ENCODE results near the gene AADACL2. TPM values are rescaled to one million over a fixed set of nuclear protein-coding genes. Genes with fewer than 3 reads are reported as not detected.
"Not testable (repeated sequence)": the region's sequence is repeated elsewhere in the genome, so short reads cannot be mapped to it uniquely, and the experiment has no call there.

Gene AADACL2
- total RNA-seq, 1 donor from 2014 or later = not detected

- Mint-ChIP-seq H3K36me3 (ENCODE audit: unreplicated experiment) (no peaks in the 10 kb centered on the region), H3K4me3 (ENCODE audit: unreplicated experiment) (no peak overlapping the region), H3K9me3 (ENCODE audit: unreplicated experiment) (no peaks in the 10 kb centered on the region), H3K27ac (ENCODE audit: unreplicated experiment) (no peak overlapping the region), H3K4me1 (ENCODE audit: unreplicated experiment) (peaks cover 8% of the 10 kb centered on the region), H3K27me3 (ENCODE audit: unreplicated experiment) (no peaks in the 10 kb centered on the region)
- TF ChIP-seq, protein P1, sequence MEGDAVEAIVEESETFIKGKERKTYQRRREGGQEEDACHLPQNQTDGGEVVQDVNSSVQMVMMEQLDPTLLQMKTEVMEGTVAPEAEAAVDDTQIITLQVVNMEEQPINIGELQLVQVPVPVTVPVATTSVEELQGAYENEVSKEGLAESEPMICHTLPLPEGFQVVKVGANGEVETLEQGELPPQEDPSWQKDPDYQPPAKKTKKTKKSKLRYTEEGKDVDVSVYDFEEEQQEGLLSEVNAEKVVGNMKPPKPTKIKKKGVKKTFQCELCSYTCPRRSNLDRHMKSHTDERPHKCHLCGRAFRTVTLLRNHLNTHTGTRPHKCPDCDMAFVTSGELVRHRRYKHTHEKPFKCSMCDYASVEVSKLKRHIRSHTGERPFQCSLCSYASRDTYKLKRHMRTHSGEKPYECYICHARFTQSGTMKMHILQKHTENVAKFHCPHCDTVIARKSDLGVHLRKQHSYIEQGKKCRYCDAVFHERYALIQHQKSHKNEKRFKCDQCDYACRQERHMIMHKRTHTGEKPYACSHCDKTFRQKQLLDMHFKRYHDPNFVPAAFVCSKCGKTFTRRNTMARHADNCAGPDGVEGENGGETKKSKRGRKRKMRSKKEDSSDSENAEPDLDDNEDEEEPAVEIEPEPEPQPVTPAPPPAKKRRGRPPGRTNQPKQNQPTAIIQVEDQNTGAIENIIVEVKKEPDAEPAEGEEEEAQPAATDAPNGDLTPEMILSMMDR (IDR thresholded peaks at IDR 0.05) = no peak
- DNase-seq (ENCODE audit: extremely low spot score, unreplicated experiment) = no peak
Measured at GRCh38 chr3:151788401-151788800, 54.7 kb downstream of the AADACL2 start.

DNA sequence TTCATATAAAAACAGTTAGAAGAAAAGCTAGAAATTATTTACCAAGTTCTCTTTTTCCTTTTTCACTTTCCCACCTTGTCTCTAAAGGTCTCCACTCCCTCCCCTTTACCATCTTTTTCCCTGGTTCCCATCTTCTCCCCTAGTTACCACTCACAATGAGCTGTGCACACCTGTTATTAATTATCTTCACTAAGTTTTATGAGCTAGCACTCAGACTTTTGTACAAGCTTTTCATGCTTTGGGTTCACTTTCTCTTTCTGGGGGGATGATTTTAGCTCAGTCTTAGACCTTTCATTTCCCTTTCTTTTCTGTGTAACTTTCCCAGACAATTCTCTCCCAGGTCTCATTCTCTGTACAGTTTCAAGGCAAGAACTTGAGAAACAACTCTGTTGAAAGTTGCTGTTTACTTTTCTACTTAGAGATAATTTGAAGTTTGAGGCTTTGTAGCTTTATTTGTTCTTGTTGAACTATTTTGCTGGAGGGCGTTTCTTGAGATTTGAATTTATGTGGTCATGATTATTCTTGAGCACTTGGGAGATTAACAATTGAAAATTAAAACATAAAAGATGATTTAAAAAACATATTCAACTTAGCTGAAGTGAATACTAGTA lies 56.2 kb downstream of the AADACL2 start:
- H3K27ac Mint-ChIP-seq (ENCODE audit: unreplicated experiment) = peak overlapping the region; percentile 42
- H3K4me3 Mint-ChIP-seq (ENCODE audit: unreplicated experiment) = no peak overlapping the region
- no peaks in the 10 kb centered on the region for H3K9me3 Mint-ChIP-seq (ENCODE audit: unreplicated experiment)
- H3K27me3 Mint-ChIP-seq (ENCODE audit: unreplicated experiment) = no peaks in the 10 kb centered on the region
- TF ChIP-seq, protein P1 (IDR thresholded peaks at IDR 0.05) = no peak
- H3K36me3 Mint-ChIP-seq (ENCODE audit: unreplicated experiment) = no peaks in the 10 kb centered on the region
- H3K4me1 Mint-ChIP-seq (ENCODE audit: unreplicated experiment) = peaks cover 8% of the 10 kb centered on the region
- DNase-seq (ENCODE audit: extremely low spot score, unreplicated experiment) = no peak

DNA sequence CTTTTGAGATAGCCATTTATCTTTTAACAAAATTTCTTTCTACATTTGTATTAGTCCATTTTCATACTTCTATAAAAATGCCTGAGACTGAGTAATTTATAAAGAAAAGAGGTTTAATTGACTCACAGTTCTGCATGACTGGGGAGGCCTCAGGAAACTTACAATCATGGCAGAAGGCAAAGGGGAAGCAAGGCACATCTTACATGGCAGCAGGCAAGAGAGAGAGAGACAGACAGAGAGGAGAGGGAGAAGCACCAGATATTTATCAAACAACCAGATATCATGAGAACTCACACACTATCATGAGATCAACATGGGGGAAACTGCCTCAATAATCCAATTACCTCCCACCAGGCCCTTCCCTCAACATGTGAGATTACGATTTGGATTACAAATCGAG lies 57.0 kb downstream of the AADACL2 start:
- DNase-seq (ENCODE audit: extremely low spot score, unreplicated experiment); H3K27me3 Mint-ChIP-seq (ENCODE audit: unreplicated experiment); H3K4me1 Mint-ChIP-seq (ENCODE audit: unreplicated experiment); H3K36me3 Mint-ChIP-seq (ENCODE audit: unreplicated experiment); H3K4me3 Mint-ChIP-seq (ENCODE audit: unreplicated experiment); H3K27ac Mint-ChIP-seq (ENCODE audit: unreplicated experiment); H3K9me3 Mint-ChIP-seq (ENCODE audit: unreplicated experiment): not testable (repeated sequence)

- TF ChIP-seq, protein P1 (IDR thresholded peaks at IDR 0.05) = no peak
- H3K4me3 Mint-ChIP-seq (ENCODE audit: unreplicated experiment) = no peak overlapping the region
- H3K36me3 Mint-ChIP-seq (ENCODE audit: unreplicated experiment) = no peaks in the 10 kb centered on the region
- peaks cover 8% of the 10 kb centered on the region for H3K4me1 Mint-ChIP-seq (ENCODE audit: unreplicated experiment)
- no peak overlapping the region for H3K27ac Mint-ChIP-seq (ENCODE audit: unreplicated experiment)
- no peak for DNase-seq (ENCODE audit: extremely low spot score, unreplicated experiment)
- no peaks in the 10 kb centered on the region for H3K27me3 Mint-ChIP-seq (ENCODE audit: unreplicated experiment)
- H3K9me3 Mint-ChIP-seq (ENCODE audit: unreplicated experiment) = no peaks in the 10 kb centered on the region
Measured at GRCh38 chr3:151792411-151792810, 58.7 kb downstream of the AADACL2 start.

DNA sequence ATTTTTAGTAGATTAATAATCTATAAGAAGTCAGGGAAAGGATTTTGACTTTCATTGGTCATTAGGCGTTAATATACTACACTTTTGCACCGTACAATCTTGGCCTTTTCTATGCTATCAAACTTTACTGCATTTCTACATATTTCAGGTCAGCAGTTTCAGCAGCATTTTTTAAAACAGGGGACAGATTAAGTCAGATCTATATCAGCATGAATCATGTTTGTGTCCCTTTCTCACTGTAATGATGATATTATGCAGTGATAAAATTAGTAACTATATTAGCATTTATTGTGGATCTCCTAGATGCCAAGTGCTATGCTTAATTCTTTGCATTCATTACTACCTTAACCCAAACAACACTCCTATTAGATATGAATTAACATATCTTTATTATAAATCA lies 59.9 kb downstream of the AADACL2 start:
- Mint-ChIP-seq H3K27ac (ENCODE audit: unreplicated experiment) (no peak overlapping the region), H3K4me3 (ENCODE audit: unreplicated experiment) (no peak overlapping the region), H3K9me3 (ENCODE audit: unreplicated experiment) (no peaks in the 10 kb centered on the region), H3K27me3 (ENCODE audit: unreplicated experiment) (no peaks in the 10 kb centered on the region), H3K36me3 (ENCODE audit: unreplicated experiment) (no peaks in the 10 kb centered on the region), H3K4me1 (ENCODE audit: unreplicated experiment) (peaks cover 8% of the 10 kb centered on the region)
- DNase-seq (ENCODE audit: extremely low spot score, unreplicated experiment) = no peak
- TF ChIP-seq, protein P1 (IDR thresholded peaks at IDR 0.05) = no peak

DNA sequence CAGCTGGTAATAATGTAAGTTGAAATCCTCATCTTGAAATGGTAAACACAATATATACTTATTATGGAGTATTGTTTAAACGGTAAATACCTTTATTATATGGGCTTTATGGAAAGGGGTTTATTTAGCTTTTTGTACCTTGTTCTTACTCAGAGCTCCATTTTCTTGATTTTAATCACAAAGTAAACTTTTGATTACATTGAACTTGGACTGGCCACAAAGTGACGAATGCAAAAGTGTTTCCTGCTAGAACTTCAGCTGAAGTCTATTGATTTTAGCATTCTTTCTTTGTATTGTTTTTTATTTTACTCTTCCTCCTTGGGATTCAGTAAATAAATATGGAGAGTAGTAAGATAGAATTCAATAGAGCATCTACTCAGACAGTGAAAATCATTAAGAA lies 60.4 kb downstream of the AADACL2 start:
- H3K9me3 Mint-ChIP-seq (ENCODE audit: unreplicated experiment) = no peaks in the 10 kb centered on the region
- H3K27ac Mint-ChIP-seq (ENCODE audit: unreplicated experiment) = no peak overlapping the region
- no peak for DNase-seq (ENCODE audit: extremely low spot score, unreplicated experiment)
- H3K4me1 Mint-ChIP-seq (ENCODE audit: unreplicated experiment) = peaks cover 8% of the 10 kb centered on the region
- no peaks in the 10 kb centered on the region for H3K36me3 Mint-ChIP-seq (ENCODE audit: unreplicated experiment)
- no peaks in the 10 kb centered on the region for H3K27me3 Mint-ChIP-seq (ENCODE audit: unreplicated experiment)
- H3K4me3 Mint-ChIP-seq (ENCODE audit: unreplicated experiment) = no peak overlapping the region
- TF ChIP-seq, protein P1 (IDR thresholded peaks at IDR 0.05) = no peak
